ENCODE results near the gene ATXN10.

Gene ATXN10

DNA sequence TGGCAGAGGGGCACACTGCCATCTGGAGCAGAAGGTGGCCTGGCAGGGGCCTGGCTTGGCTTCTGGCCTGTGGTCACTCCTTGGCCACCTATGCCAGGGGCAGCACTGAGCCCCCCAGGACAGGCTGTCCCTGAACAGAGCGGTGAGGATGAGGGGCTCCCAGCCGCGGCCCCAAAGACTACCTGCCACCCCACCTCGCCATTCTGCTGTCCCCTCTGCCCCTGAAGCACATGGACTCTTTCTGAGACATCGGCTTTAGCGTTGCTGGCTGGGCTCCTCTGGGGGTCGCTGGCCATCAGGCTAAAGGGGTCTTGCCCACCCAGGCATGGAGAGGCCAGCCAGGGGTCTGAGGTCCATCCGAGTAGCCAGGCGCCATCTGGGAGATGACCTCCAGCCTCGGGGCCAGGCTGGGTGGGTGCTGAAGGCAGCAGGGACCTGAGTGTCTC is 217.5 kb downstream of the ATXN10 start:
- TF ChIP-seq, protein P1, sequence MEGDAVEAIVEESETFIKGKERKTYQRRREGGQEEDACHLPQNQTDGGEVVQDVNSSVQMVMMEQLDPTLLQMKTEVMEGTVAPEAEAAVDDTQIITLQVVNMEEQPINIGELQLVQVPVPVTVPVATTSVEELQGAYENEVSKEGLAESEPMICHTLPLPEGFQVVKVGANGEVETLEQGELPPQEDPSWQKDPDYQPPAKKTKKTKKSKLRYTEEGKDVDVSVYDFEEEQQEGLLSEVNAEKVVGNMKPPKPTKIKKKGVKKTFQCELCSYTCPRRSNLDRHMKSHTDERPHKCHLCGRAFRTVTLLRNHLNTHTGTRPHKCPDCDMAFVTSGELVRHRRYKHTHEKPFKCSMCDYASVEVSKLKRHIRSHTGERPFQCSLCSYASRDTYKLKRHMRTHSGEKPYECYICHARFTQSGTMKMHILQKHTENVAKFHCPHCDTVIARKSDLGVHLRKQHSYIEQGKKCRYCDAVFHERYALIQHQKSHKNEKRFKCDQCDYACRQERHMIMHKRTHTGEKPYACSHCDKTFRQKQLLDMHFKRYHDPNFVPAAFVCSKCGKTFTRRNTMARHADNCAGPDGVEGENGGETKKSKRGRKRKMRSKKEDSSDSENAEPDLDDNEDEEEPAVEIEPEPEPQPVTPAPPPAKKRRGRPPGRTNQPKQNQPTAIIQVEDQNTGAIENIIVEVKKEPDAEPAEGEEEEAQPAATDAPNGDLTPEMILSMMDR (IDR thresholded peaks at IDR 0.05; ENCODE audit: low read depth, low read length), result no peak
- DNase-seq (ENCODE audit: extremely low read depth, low read depth), result no peak

DNA sequence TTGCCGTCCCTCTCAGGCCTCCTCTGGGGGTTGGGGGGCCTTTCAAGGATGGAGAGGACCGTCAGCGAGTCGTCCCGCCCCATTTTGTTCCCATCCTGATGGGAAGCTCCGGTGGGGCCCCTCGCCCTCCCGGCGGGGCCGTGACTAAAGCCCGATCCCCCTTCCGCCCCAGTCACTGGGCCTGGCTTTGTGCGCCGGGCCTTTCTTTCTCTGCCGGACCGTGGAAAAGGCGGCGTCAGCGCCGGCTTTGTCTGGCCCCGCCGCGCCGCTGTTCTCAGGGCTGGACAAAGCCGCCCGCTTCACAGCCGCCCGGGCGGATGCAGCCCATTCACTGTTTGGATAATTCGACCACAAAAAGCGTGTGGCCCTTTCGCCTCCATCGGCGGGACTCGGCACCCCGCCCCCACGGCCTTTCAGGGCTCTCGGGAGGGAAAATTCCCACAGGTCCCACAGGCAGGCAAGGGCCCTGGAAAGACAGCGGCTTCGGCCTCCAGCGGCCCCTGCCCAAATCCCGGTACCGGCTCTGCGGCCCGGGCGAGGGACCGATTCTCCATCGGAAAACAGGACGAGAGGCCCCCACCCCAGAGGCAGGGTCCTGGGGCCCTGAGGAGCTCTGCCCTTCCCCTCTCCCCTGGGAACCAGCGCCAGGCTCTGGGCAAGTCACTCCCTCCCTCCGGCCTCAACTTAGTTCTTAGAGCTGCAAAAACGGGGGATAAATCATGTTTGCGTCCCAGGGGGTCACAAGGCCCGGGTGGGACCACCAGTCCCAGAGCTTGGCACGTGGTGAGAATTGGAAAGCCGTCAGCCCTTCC is 218.1 kb downstream of the ATXN10 start:
- TF ChIP-seq, protein P1 (IDR thresholded peaks at IDR 0.05; ENCODE audit: low read depth, low read length), result no peak
- DNase-seq (ENCODE audit: extremely low read depth, low read depth), result no peak

- TF ChIP-seq, protein P1 (IDR thresholded peaks at IDR 0.05; ENCODE audit: low read depth, low read length), result no peak
These were observed 218.7 kb downstream of the ATXN10 start for GRCh38 chr22:45890351-45890635.

GRCh38 chr22:45891021-45891421 is 219.4 kb downstream of the ATXN10 start:
- no peak for DNase-seq (ENCODE audit: extremely low read depth, low read depth)

More at GRCh38 chr22:45890351-45890635, 218.7 kb downstream of the ATXN10 start:
- no peak for DNase-seq (ENCODE audit: extremely low read depth, low read depth)

DNA sequence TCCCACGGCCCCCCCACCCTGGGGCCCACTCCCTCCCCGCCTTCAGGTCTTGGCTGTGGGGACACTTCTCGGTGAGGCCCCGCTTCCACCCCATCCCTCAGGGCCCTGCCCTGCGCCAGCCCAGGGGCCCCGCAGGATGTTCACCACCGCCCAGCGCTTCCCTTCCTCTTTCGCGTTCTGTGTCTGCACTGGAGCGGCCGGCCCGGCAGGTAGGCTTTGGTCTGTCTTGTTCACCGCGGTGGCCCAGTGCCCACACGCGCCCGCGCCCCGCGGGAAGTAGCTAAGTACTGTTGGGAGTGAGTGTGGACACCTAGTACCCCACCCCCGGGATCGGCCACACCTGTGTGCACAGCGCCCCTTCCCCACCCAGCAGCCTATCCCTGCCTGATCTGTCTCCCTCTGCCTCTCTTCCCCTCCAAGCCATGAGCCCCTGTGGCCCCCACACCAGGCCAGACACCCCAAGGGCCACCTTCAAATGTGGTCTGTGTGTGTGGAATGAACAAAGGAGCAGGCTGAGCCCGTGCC is 219.9 kb downstream of the ATXN10 start:
- DNase-seq (ENCODE audit: extremely low read depth, low read depth), result no peak
- TF ChIP-seq, protein P1 (IDR thresholded peaks at IDR 0.05; ENCODE audit: low read depth, low read length), result no peak

More at GRCh38 chr22:45891021-45891421, 219.4 kb downstream of the ATXN10 start:
- TF ChIP-seq, protein P1 (IDR thresholded peaks at IDR 0.05; ENCODE audit: low read depth, low read length), result no peak

GRCh38 chr22:45891996-45892621 is 220.5 kb downstream of the ATXN10 start:
- DNase-seq (ENCODE audit: extremely low read depth, low read depth), result no peak
- TF ChIP-seq, protein P1 (IDR thresholded peaks at IDR 0.05; ENCODE audit: low read depth, low read length), result no peak

Measured in AG09319 (cell line).